NCI-H1092 (cell line): ENCODE data around the gene DPYSL4.

Experiments used
- DNase-seq: peaks from one replicate; lab custom pipeline; 2025; lab: John Stamatoyannopoulos, UW

DPYSL4 gene

GRCh38 chr10:132196178-132197113, 9.7 kb downstream of the DPYSL4 start:
- DNase-seq, result no peak

DNA sequence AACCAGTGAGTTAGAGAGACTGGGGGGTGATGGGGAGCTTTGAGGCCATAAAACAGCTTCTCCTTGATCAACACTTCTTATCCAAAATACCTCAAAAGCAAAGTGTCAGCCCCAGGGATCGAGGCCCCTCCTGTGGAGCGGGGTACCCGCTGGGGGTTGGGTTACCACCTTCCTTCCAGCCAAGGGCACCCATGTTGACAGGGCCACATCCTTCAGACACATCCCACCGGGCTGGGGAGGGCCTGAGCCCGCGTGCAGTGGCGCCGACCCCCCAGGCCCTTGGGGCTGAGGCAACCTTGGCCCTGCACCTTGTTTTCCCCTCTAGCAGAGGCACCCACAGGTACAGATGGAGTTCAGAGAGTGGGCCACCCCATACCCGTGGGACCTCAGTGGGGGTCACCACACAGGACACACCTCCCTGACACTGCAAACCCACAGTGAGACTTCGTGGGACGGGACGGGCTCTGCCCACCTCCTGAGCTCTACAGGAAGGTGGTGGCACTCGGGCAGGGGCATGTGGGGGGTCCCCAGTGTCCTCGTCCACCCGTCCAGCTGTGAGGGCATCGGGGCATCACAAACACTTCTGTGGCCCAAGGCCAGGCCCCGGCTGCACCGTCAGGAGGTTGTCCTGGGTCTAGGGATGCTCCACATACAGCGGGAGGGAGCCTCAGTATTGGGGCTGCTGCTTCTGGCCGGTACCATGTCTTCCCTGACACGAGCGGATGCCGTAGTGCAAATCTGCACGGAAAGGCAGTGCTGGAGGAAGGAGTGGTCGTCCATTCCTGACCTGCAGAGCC, 10.7 kb downstream of the DPYSL4 start:
- DNase-seq, result no peak

GRCh38 chr10:132198068-132198370, 11.3 kb downstream of the DPYSL4 start:
- no peak for DNase-seq

DNA sequence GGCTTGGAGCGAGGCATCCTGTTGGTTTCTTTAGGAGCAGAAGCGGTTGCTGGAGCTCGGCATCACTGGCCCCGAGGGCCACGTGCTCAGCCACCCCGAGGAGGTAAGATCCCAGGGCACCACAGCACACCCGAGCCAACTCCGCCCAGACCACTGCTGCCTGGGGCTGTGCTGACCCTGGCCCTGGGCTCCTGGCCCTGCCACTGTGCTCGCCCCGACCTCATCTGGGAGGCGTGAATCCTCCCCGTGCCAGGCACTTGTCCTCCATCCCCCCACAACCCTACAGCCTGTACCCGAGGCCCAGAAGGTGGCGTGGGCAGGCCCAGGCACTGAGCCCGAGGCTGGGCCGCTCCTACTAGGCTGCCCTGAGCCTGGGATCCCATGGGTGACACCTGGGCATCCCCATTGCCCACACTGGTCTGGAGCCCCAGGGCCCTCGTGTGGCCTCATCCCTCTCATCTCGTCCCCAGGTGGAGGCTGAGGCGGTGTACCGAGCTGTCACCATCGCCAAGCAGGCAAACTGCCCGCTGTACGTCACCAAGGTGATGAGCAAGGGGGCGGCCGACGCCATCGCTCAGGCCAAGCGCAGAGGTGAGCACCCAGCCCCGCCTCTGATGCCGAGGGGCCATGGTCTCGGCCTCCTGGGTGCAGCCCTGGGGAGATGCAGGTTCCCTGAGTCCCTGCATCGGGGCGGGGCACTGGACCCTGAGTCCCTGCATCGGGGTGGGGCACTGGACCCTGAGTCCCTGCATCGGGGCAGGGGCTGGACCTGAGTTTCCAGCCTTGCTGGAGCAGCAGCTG, 11.8 kb downstream of the DPYSL4 start:
- DNase-seq, result no peak

GRCh38 chr10:132199268-132199853, 12.6 kb downstream of the DPYSL4 start:
- no peak for DNase-seq

DNA sequence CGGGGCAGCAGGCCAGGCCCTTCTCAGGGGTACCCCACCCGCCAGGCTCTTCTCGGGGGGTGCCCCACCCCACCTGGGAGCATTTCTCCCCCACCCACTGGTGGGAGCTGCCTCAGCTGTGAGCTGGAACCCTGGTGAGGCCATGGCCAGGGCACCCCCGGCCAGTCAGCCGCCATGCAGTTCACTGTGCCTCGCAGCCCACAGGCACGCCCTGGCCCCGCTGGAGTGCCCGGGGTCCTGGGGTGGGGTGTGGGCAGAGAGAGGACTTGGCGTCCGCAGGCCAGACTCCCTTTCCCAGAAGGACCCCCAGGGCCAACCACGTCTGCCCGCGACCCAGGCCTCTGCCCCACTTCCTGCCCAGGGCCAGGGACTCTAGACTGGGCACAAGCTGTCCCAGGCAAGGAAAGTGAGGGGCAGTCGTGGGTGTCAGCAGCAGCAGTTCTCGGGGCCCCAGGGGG, 13.1 kb downstream of the DPYSL4 start:
- no peak for DNase-seq

GRCh38 chr10:132200344-132201110, 13.8 kb downstream of the DPYSL4 start:
- no peak for DNase-seq

DNA sequence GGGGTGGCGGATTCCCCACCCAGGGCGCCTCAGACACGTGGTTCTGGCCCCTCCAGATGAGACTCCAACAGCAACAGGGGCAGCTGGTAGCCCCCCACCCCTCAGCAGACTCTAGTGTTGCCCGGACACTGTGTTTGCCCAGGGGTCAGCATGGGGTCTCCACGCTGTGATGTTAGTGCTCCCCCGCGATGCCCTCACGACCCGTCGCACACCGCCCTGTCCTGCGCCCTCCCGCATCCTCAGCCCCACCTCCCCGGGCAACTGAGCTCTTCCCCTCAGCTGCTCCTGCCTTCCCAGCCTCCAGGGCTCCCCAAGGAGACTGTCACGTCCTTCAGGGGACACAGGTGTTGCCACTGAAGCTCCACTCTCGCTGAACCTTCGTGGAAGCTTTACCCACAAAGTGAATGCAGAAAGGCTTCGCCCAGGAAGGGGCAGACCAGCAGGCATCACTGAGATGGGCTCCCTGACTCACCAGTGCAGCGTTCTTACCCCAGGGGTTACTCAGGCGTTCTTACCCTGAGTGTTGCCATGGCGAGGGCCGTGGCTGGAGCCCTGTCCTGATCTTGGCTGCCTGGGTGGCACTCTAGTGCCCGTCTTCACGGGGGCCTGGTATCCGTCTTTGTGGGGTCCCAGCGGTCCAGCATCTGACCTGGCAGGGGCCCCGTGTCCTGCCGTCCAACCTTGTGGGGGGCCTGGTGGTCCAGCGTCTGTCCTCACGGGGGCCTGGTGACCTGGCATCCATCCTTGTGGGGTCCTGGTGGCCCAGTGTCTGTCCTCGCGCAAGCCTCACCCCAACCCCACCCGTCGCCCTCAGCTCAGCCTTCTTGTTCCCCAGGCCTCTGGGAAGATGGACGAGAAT, 14.6 kb downstream of the DPYSL4 start:
- no peak for DNase-seq

- no peak for DNase-seq
Measured at GRCh38 chr10:132202070-132202970, 15.6 kb downstream of the DPYSL4 start.

- no peak for DNase-seq
Measured at GRCh38 chr10:132203256-132204077, 16.7 kb downstream of the DPYSL4 start.

GRCh38 chr10:132204078-132204780, 17.5 kb downstream of the DPYSL4 start:
- no peak for DNase-seq

DNA sequence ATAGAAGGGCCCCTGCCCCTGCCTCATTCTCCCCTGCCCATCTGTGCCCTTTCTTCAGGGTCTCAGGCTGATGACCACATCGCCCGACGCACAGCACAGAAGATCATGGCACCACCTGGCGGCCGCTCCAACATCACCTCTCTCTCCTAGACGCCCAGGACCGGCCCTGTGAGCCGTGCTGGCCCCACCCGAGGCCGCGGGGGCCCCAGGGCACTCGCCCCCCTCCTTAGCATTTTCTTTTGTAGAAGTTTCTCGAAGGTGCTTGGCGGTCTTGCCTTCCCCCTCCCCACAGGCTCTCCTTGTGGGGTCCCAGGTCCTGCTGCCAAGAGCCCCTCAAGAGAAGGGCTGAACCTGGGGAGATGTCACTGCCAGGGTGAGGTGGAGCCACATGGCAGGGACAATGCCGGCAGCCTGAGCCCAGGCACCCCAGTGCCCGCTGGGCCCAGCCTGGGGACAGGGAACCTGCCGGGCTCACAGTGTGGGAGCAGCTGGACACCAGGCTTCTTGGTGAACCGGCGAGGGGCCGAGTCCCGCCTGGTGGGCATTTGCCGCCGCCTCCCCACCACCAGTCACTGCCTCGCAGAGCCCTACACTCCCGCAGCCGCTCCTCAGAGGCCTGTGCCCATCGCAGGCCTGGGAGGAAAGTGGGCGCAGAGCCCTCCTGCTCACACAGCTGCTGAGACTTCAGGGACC, 18.2 kb downstream of the DPYSL4 start:
- DNase-seq, result no peak

GRCh38 chr10:132205650-132206376, 19.1 kb downstream of the DPYSL4 start:
- DNase-seq, result no peak

- DNase-seq, result no peak
Measured at GRCh38 chr10:132206377-132206745, 19.6 kb downstream of the DPYSL4 start.

DNA sequence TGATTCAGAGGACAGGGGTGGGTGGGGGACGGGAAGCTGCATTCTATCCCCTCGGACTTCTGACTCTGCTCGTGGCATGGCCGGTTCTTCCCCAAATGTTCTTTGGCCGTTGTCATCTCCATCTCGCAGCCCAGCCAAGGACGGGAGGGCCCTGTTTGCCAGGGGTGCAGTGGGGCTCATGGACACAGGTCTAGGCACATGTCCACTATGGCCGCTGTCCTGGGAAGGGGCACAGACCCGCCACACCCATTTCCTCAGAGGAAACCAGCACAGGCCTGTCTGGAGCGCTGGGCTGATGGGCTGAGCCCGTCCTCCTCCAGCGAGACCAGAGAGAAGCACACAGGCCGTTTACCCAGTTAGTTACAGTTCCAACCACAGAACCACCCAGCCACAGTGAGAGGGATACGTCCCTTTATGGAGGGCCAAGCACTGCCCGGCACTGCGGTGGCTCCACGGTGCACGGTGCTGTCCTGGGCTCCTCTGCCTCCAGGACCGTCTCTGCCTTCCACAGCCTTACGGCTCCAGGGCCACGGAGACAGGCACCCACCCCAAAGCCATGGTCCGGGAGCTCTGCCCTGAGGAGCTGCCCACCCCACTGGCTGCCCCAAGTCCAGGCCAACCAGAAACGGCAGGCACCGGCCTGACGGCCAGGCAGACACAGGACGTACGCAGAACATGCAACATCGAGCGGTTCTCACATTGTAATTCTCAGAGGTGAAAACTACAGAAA, 20.2 kb downstream of the DPYSL4 start:
- no peak for DNase-seq
